ENCODE measurements around the gene TRIM15. TPM values are rescaled to one million over a fixed set of nuclear protein-coding genes. Genes with fewer than 3 reads are reported as not detected.

Gene TRIM15
- total and polyA plus RNA-seq, 2 of the 4 experiments (the other 2 are of a cell fraction), result not detected

- Histone ChIP-seq H3K4ac (ENCODE audit: low read depth, low read length) (no peak overlapping the region), H2BK15ac (ENCODE audit: low read depth, low read length) (no peak overlapping the region), H4K91ac (ENCODE audit: insufficient read depth, low read depth, low read length) (no peak overlapping the region), H2AFZ (replicated peaks; ENCODE audit: low read length, poor library complexity) (no peak overlapping the region), H3K4me3 (ENCODE audit: insufficient read depth, low read depth, low read length) (no peak overlapping the region), H4K8ac (ENCODE audit: low read depth in 2 of 2, low read length in 2 of 2) (no peak overlapping the region), H3K4me1 (ENCODE audit: control insufficient read depth, insufficient read depth, low read length) (no peaks in the 10 kb centered on the region), H3K79me1 (ENCODE audit: low read depth in 1 of 2, low read length in 2 of 2) (no peaks in the 10 kb centered on the region), H2AK9ac (replicated peaks; ENCODE audit: low read depth, low read length, poor library complexity) (no peak overlapping the region), H3K18ac (ENCODE audit: low read depth, low read length) (no peak overlapping the region), H2BK120ac (ENCODE audit: low read depth, low read length) (no peak overlapping the region), H4K20me1 (ENCODE audit: insufficient read depth, low read length) (no peaks in the 10 kb centered on the region), H3K4me2 (ENCODE audit: low read depth, low read length) (no peak overlapping the region), H4K5ac (ENCODE audit: low read depth, low read length) (no peak overlapping the region), H2AK5ac (ENCODE audit: low read depth, low read length) (no peak overlapping the region), H3K36me3 (ENCODE audit: control insufficient read depth, insufficient read depth, low read length) (no peaks in the 10 kb centered on the region), H3K9me3 (ENCODE audit: control insufficient read depth, insufficient read depth, low read length) (no peaks in the 10 kb centered on the region), H2BK20ac (ENCODE audit: low read depth, low read length) (no peak overlapping the region), H3K9ac (ENCODE audit: low read depth, low read length) (no peak overlapping the region), H3K14ac (replicated peaks; ENCODE audit: low read depth, low read length) (no peak overlapping the region), H3K23ac (ENCODE audit: low read depth, low read length) (no peak overlapping the region), H3K27ac (ENCODE audit: insufficient read depth, low read length) (no peak overlapping the region), H3K9me1 (ENCODE audit: insufficient read depth, low read length) (no peaks in the 10 kb centered on the region), H3K56ac (ENCODE audit: extremely low read depth, insufficient read depth, low read length) (no peak overlapping the region), H2BK5ac (ENCODE audit: low read depth, low read length, poor library complexity, severe bottlenecking) (no peak overlapping the region), H3K27me3 (ENCODE audit: control insufficient read depth, insufficient read depth, low read length) (peaks cover 21% of the 10 kb centered on the region; the same call in 1 of the 2 replicates)
- no peak for ATAC-seq (ENCODE audit: low read depth)
- ChIA-PET CTCF (no interaction called here), POLR2A (ENCODE audit: unreplicated experiment) (no interaction called here)
- BruUV-seq (replicated peaks), result no TSS peak
- no peak for DNase-seq
- intact Hi-C loops (cut with micrococcal nuclease) (no loop called here), in situ Hi-C loops (cut with MboI; ENCODE audit: low sequenced_read_pairs) (no loop called here), dilution Hi-C loops (cut with HindIII; ENCODE audit: low sequenced_read_pairs, unreplicated experiment) (no loop called here)
- WGBS, 2 experiments (ENCODE audit: extremely low coverage in 2 of 2, insufficient read length in 1 of 2), result no CpG with 5 or more reads among the region's 3 CpGs
- no peak for TF ChIP-seq MAZ (IDR thresholded peaks at IDR 0.05; ENCODE audit: borderline replicate concordance, low read depth, low read length)
- no peak for TF ChIP-seq CEBPB (IDR thresholded peaks at IDR 0.05; ENCODE audit: low read depth, low read length)
- TF ChIP-seq RAD21 (IDR thresholded peaks at IDR 0.05; ENCODE audit: low read length), result no peak
- TF ChIP-seq RCOR1 (IDR thresholded peaks at IDR 0.05; ENCODE audit: insufficient replicate concordance, low read length), result no peak
- no peak for TF ChIP-seq CTCF (conservative IDR thresholded peaks at IDR 0.05; ENCODE audit: low read depth, low read length)
- no peak for TF ChIP-seq NFE2L2 (IDR thresholded peaks at IDR 0.05; ENCODE audit: low read depth, low read length)
- no peak for TF ChIP-seq MAFK (IDR thresholded peaks at IDR 0.05; ENCODE audit: low read depth, low read length)
Observed at GRCh38 chr6:30158475-30159040, 4.8 kb upstream of the TRIM15 start.
